Urinary bladder (tissue), 4 donors: ENCODE results near the gene DENND1A. TPM values are rescaled to one million over a fixed set of nuclear protein-coding genes. Genes with fewer than 3 reads are reported as not detected.

Experiments used
- DNase-seq: peaks from one replicate; pipeline ENCODE4 v3.0.0-alpha.2; 2015; ENCODE audit errors: extremely low spot score
- H3K27ac ChIP-seq: one replicate; pipeline ENCODE4 v1.5.1; 2013; ENCODE audit warnings: low read depth, mild to moderate bottlenecking, moderate library complexity
- H3K36me3 ChIP-seq: one replicate; pipeline ENCODE4 v1.6.1; 2013; ENCODE audit warnings: mild to moderate bottlenecking, moderate library complexity; ENCODE audit not compliant: insufficient read depth
- H3K4me1 ChIP-seq: one replicate; pipeline ENCODE4 v1.6.1; 2013; ENCODE audit warnings: mild to moderate bottlenecking, moderate library complexity; ENCODE audit not compliant: insufficient read depth
- H3K4me3 ChIP-seq: one replicate; pipeline ENCODE4 v1.5.1; 2013; ENCODE audit warnings: low read depth, low read length
- WGBS: extraction: QIAGEN DNeasy Blood & Tissue Kit; methylation state at CpG from one replicate; pipeline ENCODE4 v1.1.7; 2013; 5-methylcytosine and 5-hydroxymethylcytosine counted together
- polyA plus RNA-seq: library from polyadenylated mRNA; stranded (reverse); fragments of 200-250 nt; gene quantifications from one replicate; pipeline ENCODE4 v1.2.3, GENCODE V29; 2013
- total RNA-seq: library from RNA; depleted of rRNA; stranded (reverse); fragments of >200 nt; gene quantifications from one replicate; pipeline ENCODE4 v1.2.3, GENCODE V29; 2014
- donor health status: healthy with polysubstance abuse.
- donor health status: healthy.

DENND1A gene
- total and polyA plus RNA-seq, 2 donors = 14.8 to 20.2 TPM

DNA sequence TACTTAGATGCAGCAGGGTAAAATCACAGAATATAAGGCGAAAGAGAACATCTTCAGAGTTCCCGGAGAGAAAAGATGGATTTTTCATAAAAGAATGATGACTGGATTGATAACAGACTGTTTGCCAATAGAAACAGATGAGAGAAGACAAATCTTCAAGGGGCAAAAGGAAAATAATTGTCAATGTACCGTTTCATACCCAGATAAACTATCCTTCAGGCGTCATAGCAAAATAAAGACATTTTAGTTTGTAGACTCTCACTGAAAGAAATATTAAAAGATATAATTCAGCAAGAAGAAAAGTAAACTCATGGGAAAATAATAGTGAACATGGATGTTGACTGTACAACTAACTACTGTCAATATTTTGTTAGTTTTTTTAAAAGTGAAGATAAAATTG, 399.7 kb downstream of the DENND1A start:
- Histone ChIP-seq H3K27ac (no peak overlapping the region), H3K4me3 (no peak overlapping the region), H3K36me3 (no peaks in the 10 kb centered on the region), H3K4me1 (no peaks in the 10 kb centered on the region)
- 72% methylated on average over 4 of the region's 4 CpGs for WGBS
- DNase-seq = no peak

DNA sequence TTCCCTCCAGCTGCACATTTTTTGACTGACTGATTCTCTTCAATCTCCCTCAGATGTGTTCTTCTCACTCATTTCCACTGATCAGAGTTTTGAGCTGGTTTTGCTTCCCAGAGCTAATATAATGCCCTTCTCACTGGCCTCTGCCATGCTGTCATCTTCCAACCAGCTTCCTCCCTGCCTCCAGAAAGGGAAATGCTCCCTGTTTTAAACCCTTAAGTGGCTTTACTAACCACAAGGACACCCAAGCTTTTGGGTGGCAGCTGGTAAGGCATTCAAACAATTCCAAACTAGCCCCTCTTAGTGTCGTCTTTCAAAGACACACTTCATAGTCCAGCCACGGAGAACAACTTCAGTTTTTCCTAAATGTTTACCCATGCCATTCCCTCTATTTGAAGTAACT, 401.4 kb downstream of the DENND1A start:
- DNase-seq = no peak
- H3K36me3 ChIP-seq = no peaks in the 10 kb centered on the region
- WGBS = 71% methylated on average over 2 of the region's 2 CpGs
- no peaks in the 10 kb centered on the region for H3K4me1 ChIP-seq
- no peak overlapping the region for H3K27ac ChIP-seq
- no peak overlapping the region for H3K4me3 ChIP-seq

DNA sequence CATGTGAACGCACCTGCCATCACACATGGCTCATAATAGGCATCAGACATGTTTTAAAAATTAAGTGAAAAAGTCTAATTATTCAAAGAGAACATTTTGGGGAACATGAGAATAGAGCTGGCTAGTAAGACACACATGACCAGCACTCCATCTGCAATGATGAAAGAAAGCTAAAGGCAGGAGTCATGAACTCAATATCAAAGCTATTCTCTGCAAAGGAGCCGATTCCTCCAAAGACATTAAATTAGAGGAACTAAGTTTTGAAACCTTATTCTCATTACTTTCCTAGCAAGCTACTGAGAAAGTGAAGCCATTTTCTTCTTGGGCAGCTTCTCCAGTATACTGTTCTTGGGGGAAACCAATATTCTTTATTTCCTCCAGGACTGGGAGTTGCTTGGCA, 401.9 kb downstream of the DENND1A start:
- WGBS = 96% methylated on average over 2 of the region's 2 CpGs
- H3K4me3 ChIP-seq = no peak overlapping the region
- no peak for DNase-seq
- H3K4me1 ChIP-seq = no peaks in the 10 kb centered on the region
- H3K27ac ChIP-seq = no peak overlapping the region
- no peaks in the 10 kb centered on the region for H3K36me3 ChIP-seq

DNA sequence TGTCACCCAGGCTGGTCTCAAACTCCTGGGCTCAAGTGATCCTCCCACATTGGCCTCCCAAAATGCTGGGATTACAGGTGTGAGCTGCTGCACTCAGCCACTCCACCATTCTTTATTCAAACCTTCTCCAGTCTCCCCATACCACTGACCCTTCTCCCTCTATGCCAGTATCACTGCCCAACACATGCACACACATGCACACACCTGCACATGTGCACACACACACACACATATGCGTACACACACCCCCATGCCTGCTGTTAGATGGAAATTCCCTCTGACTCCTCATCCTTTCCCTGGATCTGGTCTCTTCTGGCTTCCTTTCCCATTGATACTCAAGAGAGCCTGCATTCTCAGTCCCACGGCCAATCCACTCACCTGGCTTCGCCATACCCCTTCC, 404.0 kb downstream of the DENND1A start:
- WGBS = 99% methylated on average over 3 of the region's 3 CpGs
- Histone ChIP-seq H3K4me3 (no peak overlapping the region), H3K4me1 (no peaks in the 10 kb centered on the region), H3K36me3 (no peaks in the 10 kb centered on the region), H3K27ac (no peak overlapping the region)
- no peak for DNase-seq

DNA sequence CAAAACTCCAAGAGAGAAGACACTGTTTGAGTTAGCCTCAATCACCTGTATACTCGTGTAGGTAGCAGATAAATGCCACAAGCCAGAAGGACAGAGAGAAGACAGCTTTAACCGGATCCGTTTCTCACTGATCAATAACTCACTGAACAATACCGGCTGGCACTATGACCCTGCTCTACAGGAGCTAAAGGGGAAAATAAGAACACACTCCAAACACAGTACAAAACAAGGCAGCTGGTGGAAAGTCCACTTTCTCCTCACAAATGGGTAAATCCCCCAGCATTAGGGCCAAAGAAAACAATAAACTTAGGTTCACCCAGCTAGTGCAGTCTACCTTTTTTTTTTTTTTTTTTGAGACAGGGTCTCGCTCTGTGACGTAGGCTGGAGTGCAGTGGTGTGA, 404.5 kb downstream of the DENND1A start:
- Histone ChIP-seq H3K36me3 (no peaks in the 10 kb centered on the region), H3K27ac (no peak overlapping the region), H3K4me3 (no peak overlapping the region), H3K4me1 (no peaks in the 10 kb centered on the region)
- DNase-seq = no peak
- 87% methylated on average over 6 of the region's 6 CpGs for WGBS

DNA sequence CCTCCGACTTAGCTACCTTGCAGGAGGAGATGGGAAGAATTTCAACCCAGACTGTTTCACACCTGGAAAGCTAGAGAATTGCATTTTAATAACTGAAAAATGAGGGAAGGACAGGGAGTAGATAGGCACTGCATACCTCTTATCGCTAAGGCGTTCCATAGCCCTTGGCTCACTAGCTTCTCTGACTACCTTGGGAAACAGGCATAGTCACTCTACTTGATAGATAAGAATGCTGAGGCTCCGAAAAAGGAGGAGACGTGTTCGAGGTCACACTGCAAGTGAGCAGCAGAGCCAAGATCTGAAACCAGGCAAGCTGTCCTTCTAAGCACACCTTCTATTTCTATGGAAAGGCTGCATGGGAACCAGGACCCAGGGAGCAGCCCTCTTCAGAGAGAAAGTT, 405.1 kb downstream of the DENND1A start:
- 96% methylated on average over 6 of the region's 6 CpGs for WGBS
- H3K36me3 ChIP-seq = no peaks in the 10 kb centered on the region
- H3K4me3 ChIP-seq = no peak overlapping the region
- no peak overlapping the region for H3K27ac ChIP-seq
- no peak for DNase-seq
- H3K4me1 ChIP-seq = no peaks in the 10 kb centered on the region

DNA sequence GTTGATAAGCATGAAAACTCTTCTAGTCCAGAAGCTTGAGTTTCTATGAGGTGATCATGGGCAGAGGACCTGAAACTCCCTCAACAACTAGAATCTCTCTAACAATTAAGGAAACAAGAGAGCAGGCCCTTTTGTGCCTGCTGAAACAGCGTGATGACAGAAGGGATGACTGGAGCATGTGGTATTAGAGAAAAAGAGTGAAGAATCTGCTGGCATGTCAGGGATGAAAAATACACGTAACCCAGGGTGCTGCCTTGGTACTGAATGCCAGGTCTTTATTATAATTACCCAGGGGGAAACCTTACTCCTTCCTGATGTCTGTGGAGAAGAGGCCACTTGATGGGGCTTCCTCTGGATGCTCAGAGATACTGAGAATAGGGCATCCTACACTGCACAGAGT, 406.1 kb downstream of the DENND1A start:
- WGBS = 97% methylated on average over 2 of the region's 2 CpGs
- DNase-seq = no peak
- H3K4me3 ChIP-seq = no peak overlapping the region
- no peaks in the 10 kb centered on the region for H3K4me1 ChIP-seq
- H3K27ac ChIP-seq = no peak overlapping the region
- H3K36me3 ChIP-seq = no peaks in the 10 kb centered on the region

DNA sequence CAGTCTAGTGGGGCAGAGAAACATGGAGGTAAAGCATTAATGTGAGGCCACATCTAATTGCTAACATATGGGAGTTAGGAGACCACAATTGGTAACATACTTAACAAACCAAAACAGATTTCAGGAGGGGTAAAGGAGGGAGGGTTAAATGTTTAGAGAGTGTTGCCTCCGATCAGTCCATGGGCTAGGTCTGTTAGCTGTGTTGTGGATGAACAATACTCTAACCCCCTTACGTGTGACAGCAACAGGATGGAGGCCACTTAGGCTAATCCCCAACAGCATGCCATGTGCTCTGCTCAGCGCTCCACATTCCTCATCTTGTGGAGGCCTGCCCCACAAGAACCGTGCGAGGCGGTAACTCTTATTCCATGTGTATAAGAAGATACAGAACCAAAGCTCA, 406.9 kb downstream of the DENND1A start:
- Histone ChIP-seq H3K36me3 (no peaks in the 10 kb centered on the region), H3K4me1 (no peaks in the 10 kb centered on the region), H3K27ac (no peak overlapping the region), H3K4me3 (no peak overlapping the region)
- 89% methylated on average over 6 of the region's 6 CpGs for WGBS
- DNase-seq = no peak

DNA sequence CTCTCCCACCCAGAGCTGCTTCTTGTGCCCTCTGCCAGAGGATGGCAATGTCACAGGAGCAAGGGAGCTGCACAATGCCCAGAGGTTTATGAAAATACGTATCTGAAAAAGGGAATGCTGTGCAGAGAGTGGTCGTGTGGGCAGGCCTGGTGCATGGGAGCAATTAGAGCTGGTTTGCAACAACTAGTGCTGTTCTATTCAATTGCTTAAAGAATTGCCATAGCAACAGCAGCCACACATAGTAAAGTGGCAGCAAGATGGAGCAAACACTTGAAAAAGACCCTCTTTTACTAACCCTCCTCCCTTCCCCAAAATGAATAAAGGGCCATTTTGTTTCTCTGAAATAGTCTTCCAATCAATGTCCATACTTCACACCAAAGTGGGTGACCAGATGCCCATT, 407.7 kb downstream of the DENND1A start:
- Histone ChIP-seq H3K4me3 (no peak overlapping the region), H3K27ac (no peak overlapping the region), H3K36me3 (no peaks in the 10 kb centered on the region), H3K4me1 (no peaks in the 10 kb centered on the region)
- 95% methylated on average over 2 of the region's 2 CpGs for WGBS
- no peak for DNase-seq

DNA sequence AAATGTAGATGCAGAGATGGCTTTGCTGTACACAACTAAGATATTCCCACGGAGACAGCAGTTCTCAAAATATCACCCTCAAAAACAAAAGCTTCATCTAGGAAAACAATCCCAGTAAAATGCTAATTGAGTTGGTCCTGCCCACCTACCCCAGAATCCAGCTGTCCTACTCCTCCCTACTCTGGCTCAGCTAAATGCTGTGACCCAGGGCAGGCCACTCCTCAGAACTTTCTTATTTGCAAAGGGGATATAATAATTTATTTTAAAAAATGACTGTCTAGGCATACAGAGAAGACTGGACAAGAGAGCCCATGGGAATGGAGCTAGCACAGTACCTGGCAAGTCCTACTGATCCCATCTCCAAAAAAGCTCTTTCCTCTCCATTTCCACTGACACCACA, 411.6 kb downstream of the DENND1A start:
- no peak overlapping the region for H3K4me3 ChIP-seq
- DNase-seq = no peak
- H3K4me1 ChIP-seq = no peaks in the 10 kb centered on the region
- H3K27ac ChIP-seq = no peak overlapping the region
- no peaks in the 10 kb centered on the region for H3K36me3 ChIP-seq
- 40% methylated on average over 1 of the region's 1 CpG for WGBS

DNA sequence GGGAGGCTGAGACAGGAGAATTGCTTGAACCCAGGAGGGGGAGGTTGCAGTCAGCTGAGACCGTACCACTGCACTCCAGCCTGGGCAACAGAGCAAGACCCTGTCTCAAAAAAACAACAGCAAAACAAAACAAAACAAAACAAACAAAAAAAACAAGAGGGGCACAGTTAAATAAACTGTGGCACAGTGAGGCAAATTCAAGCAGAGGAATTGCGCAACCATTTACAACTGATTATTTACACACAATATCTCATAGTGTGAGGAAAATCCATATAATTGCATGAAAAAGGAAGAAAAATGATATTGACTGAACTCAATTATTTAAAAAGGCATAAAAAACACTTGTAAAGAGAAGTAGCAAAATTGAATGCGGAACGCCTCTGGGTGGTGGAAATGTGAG, 412.4 kb downstream of the DENND1A start:
- no peak overlapping the region for H3K27ac ChIP-seq
- WGBS = 98% methylated on average over 4 of the region's 4 CpGs
- H3K4me3 ChIP-seq = no peak overlapping the region
- H3K4me1 ChIP-seq = no peaks in the 10 kb centered on the region
- no peaks in the 10 kb centered on the region for H3K36me3 ChIP-seq
- DNase-seq = no peak

DNA sequence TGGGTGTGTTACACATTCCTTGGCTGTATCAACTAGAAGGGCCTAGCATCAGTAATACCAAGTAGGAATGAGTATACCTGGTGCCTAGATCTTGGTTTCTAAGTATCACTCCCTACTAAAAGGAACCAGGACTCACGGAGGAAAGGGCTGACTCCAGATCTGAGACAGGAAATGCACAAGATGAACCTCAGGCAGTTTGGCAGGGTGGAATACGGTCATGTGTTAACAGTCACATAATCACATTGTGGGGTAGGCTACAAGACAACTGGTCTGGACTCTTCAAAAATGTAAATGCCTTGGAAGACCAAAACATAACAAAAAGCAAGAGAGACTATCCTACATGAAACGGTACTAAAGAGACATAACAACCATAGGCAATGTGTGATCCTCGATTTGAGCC, 415.2 kb downstream of the DENND1A start:
- WGBS = 90% methylated on average over 4 of the region's 4 CpGs
- no peak overlapping the region for H3K4me3 ChIP-seq
- no peaks in the 10 kb centered on the region for H3K4me1 ChIP-seq
- H3K27ac ChIP-seq = no peak overlapping the region
- DNase-seq = no peak
- H3K36me3 ChIP-seq = no peaks in the 10 kb centered on the region

DNA sequence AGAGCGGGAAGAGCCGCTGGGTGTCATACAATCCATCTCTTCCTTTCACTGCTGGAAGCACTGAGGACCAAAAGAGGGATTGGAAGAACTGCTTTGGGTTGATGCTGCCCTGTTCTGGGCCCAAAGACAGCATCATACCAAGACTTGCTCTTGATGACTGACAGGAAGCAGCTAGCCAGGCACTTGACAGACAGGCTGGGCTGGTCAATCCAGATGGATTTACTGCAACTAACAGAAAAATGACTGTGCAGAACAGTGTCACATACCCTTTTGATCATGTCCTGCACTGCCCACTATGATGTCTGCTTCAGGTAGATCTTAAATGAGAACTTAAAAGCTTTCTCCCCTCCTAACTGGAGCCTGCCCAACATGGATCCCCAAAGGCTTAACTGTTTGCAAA, 416.4 kb downstream of the DENND1A start:
- DNase-seq = no peak
- Histone ChIP-seq H3K36me3 (no peaks in the 10 kb centered on the region), H3K4me3 (no peak overlapping the region), H3K4me1 (no peaks in the 10 kb centered on the region), H3K27ac (no peak overlapping the region)
- 98% methylated on average over 2 of the region's 2 CpGs for WGBS

DNA sequence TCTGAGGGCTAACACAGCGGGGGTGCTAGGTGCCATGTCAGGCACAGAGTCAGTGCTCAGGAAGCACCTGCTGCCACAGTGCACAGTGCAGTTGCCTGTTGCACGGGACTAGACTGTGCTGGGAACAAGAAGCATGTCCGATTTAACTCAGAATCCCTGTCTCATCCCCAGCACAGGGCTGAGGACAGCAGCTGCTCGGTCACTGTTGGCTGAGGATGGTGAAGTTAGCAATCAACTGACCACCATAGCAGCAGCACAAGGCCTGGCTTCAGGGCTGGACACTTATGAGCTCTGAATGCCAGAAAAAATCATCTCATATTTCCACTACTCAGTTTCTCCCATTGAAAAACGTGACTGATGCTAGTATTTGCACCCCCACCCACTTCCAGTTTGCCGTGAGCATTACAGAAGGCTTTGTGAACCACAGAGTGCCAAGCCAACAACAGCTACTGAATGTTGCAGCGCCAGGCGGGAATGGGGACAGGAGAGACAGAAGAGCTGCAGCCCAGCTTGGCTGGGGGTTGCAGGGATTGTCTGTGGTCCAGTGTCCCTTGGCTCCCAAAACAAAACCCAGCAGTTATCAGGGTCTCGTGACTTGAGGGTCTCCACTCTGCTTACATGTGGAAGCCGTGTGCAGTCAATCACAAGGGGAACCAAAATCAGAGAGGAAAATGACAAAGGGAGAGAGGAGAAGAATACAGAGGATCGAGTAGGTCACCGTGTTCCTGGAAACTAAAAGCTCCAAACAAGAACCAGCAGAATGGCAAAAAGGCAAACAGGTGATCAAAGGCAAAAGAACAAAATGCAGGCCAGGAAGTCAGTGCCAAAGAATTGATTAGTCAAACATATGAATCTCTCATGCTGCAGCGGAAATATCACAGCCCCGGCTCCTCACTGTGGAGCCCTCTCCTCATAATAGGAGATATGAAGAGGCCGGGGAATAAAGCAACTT, 418.3 kb downstream of the DENND1A start:
- Histone ChIP-seq H3K4me1 (no peaks in the 10 kb centered on the region), H3K4me3 (no peak overlapping the region), H3K36me3 (no peaks in the 10 kb centered on the region), H3K27ac (no peak overlapping the region)
- DNase-seq = no peak
- WGBS = 89% methylated on average over 15 of the region's 15 CpGs
